Stomach (tissue), 9 donors: ENCODE data around the gene DPPA5. TPM values are rescaled to one million over a fixed set of nuclear protein-coding genes. Genes with fewer than 3 reads are reported as not detected.

ENCODE experiments used
- DNase-seq, 2 donors: peaks; one replicate each; pipeline versions ENCODE4 v3.0.0 to v3.0.0-alpha.2; 2013 to 2019
- H3K27ac ChIP-seq, 5 donors: fragments of 200-600 bp in 4 of 5; sonication (generic) in 4 of 5; one replicate each; pipeline ENCODE4 v1.5.1; 2013 to 2019; ENCODE audit warnings: mild to moderate bottlenecking in 1 of 5, moderate library complexity in 1 of 5
- H3K27me3 ChIP-seq, 3 donors: fragments of 200-600 bp; sonication (generic); one replicate each; pipeline ENCODE4 v1.5.1; 2017 to 2019; ENCODE audit warnings: mixed run types in 1 of 3
- H3K36me3 ChIP-seq, 4 donors: fragments of 200-600 bp; sonication (generic); 1 replicate in 3 of 4; 2 replicates in 1 of 4; pipeline ENCODE4 v1.5.1; 2016 to 2019
- H3K4me1 ChIP-seq, 4 donors: fragments of 200-600 bp; sonication (generic); one replicate each; pipeline ENCODE4 v1.5.1; 2016 to 2019
- H3K4me3 ChIP-seq, 4 donors: fragments of 200-600 bp; sonication (generic) in 3 of 4; one replicate each; pipeline ENCODE4 v1.5.1; 2016 to 2019; ENCODE audit warnings: mild to moderate bottlenecking in 1 of 4
- H3K9me3 ChIP-seq, 4 donors: fragments of 200-600 bp; sonication (generic); one replicate each; pipeline ENCODE4 v1.5.1; 2016 to 2019
- CTCF ChIP-seq, 7 experiments: fragments of 450-650 bp in 4 of 7; fragments of 200-600 bp in 3 of 7; sonication (generic) in 3 of 7; IDR thresholded peaks; one replicate each; pipeline ENCODE4 v1.5.1; 2016 to 2019; ENCODE audit warnings: antibody characterized with exemption in 7 of 7, control low read depth in 2 of 7, mild to moderate bottlenecking in 1 of 7
- EP300 ChIP-seq: sonication (generic); formaldehyde crosslinking; IDR thresholded peaks from one replicate; pipeline ENCODE4 v1.6.1; 2017; ENCODE audit warnings: antibody characterized with exemption
- POLR2A ChIP-seq, 4 donors: fragments of 450-650 bp; IDR thresholded peaks; one replicate each; pipeline ENCODE4 v1.6.1; 2016; ENCODE audit warnings: antibody characterized with exemption in 4 of 4, control low read depth in 2 of 4, mild to moderate bottlenecking in 1 of 4, moderate library complexity in 1 of 4
- POLR2AphosphoS5 ChIP-seq, 3 donors: sonication (generic); formaldehyde crosslinking; IDR thresholded peaks; one replicate each; pipeline ENCODE4 v1.6.1; 2016; ENCODE audit warnings: antibody characterized with exemption in 3 of 3
- WGBS, 5 donors: extraction: QIAGEN DNeasy Blood & Tissue Kit in 3 of 5; methylation state at CpG; one replicate each; pipeline versions ENCODE4 v1.1.5 to v1.1.7; 2013 to 2018; 5-methylcytosine and 5-hydroxymethylcytosine counted together
- intact Hi-C: fragments of 100-400 bp; cut with DNase I; formaldehyde crosslinking; loops from one replicate; pipeline ENCODE4 v1.15.1; 2023; ENCODE audit warnings: low total_unique reads
- polyA plus RNA-seq, 3 donors: library from polyadenylated mRNA; stranded (reverse); fragments of 200-250 nt; gene quantifications; one replicate each; pipeline ENCODE4 v1.2.3, GENCODE V29; 2013
- total RNA-seq, 5 donors: library from RNA; depleted of rRNA; stranded (reverse); fragments of >200 nt; gene quantifications; one replicate each; pipeline versions ENCODE4 v1.1.0 to v1.2.3, GENCODE V29; 2014 to 2016
- donor health status: healthy with polysubstance abuse.
- donor health status: Bipolar disorder and iron deficiency.
- donor health status: healthy.

Gene DPPA5
- total and polyA plus RNA-seq, 8 donors, result not detected

DNA sequence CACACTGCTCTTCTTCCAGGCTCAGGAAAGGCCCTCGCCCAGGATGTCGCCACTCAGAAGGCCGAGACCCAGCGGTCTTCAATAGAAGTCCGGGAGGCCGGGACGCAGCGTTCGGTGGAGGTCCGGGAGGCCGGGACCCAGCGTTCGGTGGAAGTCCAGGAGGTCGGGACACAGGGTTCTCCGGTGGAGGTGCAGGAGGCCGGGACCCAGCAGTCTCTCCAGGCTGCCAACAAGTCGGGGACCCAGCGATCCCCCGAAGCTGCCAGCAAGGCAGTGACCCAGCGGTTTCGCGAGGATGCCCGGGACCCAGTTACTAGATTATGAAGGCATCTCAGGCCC lies 9.4 kb upstream of the DPPA5 start:
- H3K9me3 ChIP-seq, result no peaks in the 10 kb centered on the region
- TF ChIP-seq POLR2AphosphoS5 (IDR thresholded peaks at IDR 0.05), result no peak
- TF ChIP-seq POLR2A (IDR thresholded peaks at IDR 0.05), result no peak
- TF ChIP-seq EP300, result no peak
- no peak for TF ChIP-seq CTCF (IDR thresholded peaks at IDR 0.05)
- no peaks in the 10 kb centered on the region for H3K36me3 ChIP-seq
- no peak for DNase-seq
- no peaks in the 10 kb centered on the region for H3K4me1 ChIP-seq
- H3K27me3 ChIP-seq, result no peaks in the 10 kb centered on the region
- H3K4me3 ChIP-seq, result no peak overlapping the region
- no peak overlapping the region for H3K27ac ChIP-seq
- WGBS, 5 donors, result 92 to 98% (median 97%) methylated on average over 7 to 23 of the region's 23 CpGs
- intact Hi-C loops, result no loop called here

DNA sequence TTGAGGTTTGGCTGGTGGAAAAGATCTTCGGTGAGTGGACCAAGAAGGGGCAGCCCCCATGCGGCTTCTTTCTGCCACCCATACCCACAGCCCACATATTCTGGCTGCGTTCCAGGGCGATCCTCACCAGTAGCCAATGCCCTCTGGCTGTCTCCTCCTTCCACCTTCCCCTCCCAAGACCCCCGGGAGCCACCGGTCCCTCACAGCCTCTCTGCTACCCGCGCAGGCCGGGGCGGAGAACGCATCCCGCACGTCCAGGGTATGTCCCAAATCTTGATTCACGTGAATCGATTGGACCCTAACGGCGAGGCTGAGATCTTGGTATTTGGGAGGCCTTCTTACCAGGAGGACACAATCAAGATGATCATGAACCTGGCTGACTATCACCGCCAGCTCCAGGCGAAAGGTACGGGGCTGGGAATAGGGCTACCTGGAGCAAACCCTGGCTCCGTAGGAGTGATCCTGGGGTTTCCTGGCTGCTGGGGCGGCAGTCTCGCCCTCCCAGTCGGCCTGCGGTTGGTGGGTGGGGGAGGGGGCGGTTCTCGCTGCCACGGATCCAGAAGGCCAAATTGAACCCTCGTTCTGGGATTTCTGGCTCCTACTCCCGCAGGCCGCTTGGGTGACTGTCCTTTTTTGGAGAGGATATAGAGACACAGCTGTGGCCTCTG lies 8.9 kb upstream of the DPPA5 start:
- TF ChIP-seq CTCF (IDR thresholded peaks at IDR 0.05) (no peak), POLR2A (IDR thresholded peaks at IDR 0.05) (no peak), EP300 (no peak)
- WGBS, 5 donors, result 93 to 98% (median 94%) methylated on average over 27 to 31 of the region's 31 CpGs

DNA sequence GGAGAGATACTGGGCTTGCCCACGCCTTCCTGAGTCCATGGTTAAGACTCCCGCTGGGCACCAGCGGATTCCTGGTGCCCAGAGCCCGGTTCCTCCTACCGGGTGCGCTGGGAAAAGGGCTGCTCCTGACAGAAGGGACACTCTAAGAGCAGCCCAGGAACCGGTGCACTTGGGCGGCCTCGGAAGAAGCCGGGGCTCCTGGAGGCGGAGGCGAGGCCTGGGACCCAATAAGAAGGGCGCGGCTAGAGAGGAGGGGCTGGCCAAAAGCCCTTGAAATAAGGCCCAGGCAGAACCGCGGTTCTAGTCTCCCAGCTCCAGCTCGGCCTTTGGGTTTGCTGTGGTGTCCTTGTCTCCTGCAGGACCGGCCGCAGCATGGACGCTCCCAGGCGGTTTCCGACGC lies 8.3 kb upstream of the DPPA5 start, which contains the start of gene KHDC3L:
KHDC3L (plus strand) TSS at position 301 of the 400 bp plus-strand sequence; CDS start at position 373, 72 bp downstream.
- no peaks in the 10 kb centered on the region for H3K27me3 ChIP-seq
- H3K9me3 ChIP-seq, result no peaks in the 10 kb centered on the region
- H3K27ac ChIP-seq, result no peak within 1 kb of the TSS
- TF ChIP-seq POLR2AphosphoS5 (IDR thresholded peaks at IDR 0.05) (no peak), POLR2A (IDR thresholded peaks at IDR 0.05) (no peak), CTCF (IDR thresholded peaks at IDR 0.05) (no peak), EP300 (no peak)
- no peaks in the 10 kb centered on the region for H3K36me3 ChIP-seq
- no peaks in the 10 kb centered on the region for H3K4me1 ChIP-seq
- intact Hi-C loops, result no loop called here
- no peak within 1 kb of the TSS for H3K4me3 ChIP-seq
- 87 to 93% (median 92%) methylated on average over 17 to 23 of the region's 23 CpGs for WGBS, 5 donors
- no peak for DNase-seq

More for the DNA sequence above, 8.9 kb upstream of the DPPA5 start:
- DNase-seq, result no peak
- no peaks in the 10 kb centered on the region for H3K27me3 ChIP-seq
- H3K9me3 ChIP-seq, result no peaks in the 10 kb centered on the region
- H3K4me1 ChIP-seq, result no peaks in the 10 kb centered on the region
- H3K4me3 ChIP-seq, result no peak overlapping the region
- intact Hi-C loops, result no loop called here
- H3K36me3 ChIP-seq, result no peaks in the 10 kb centered on the region
- H3K27ac ChIP-seq, result no peak overlapping the region

DNA sequence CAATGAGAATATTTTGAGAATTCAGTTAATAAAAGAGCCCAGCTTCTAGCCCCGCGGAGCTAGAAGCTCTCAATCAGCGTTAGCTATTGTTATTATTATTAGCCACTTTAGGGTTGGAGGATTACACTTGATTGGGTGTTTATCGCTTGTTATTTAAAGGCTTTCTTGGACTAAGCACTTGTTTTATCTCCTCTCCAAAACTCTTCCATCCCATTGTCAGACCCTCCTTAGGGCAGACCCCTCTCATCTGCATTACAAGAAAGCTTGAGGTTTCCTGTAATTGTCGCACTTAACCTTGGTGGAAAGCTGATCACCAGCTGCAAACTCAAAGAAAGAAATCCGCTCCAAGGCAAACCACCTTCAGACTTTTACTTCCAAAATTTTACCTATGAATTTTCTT lies 4.8 kb downstream of the DPPA5 start:
- 27 to 41% (median 39%) methylated on average over 6 of the region's 6 CpGs for WGBS, 5 donors
- no peak for TF ChIP-seq POLR2AphosphoS5 (IDR thresholded peaks at IDR 0.05)
- no peak for TF ChIP-seq POLR2A (IDR thresholded peaks at IDR 0.05)
- TF ChIP-seq EP300, result no peak
- no peak for TF ChIP-seq CTCF (IDR thresholded peaks at IDR 0.05)
- DNase-seq, result no peak
- H3K4me3 ChIP-seq, result no peak overlapping the region
- no peaks in the 10 kb centered on the region for H3K9me3 ChIP-seq
- intact Hi-C loops, result no loop called here
- no peaks in the 10 kb centered on the region for H3K4me1 ChIP-seq
- no peak overlapping the region for H3K27ac ChIP-seq
- peaks cover 0 to 50% (median 10%) of the 10 kb centered on the region in 3 donors for H3K27me3 ChIP-seq
- H3K36me3 ChIP-seq, result no peaks in the 10 kb centered on the region
